HTR-8/SVneo (cell line): ENCODE measurements around the gene GPATCH2L.
A peak's percentile ranks its signal among the peaks of the same experiment; 100 is the strongest.

Source experiments
- DNase-seq: peaks from one replicate; pipeline ENCODE4 v3.0.0; 2011; ENCODE audit warnings: low spot score, mixed read lengths; ENCODE audit not compliant: insufficient read length
- FAIRE-seq: peaks from 2 replicates; lab custom pipeline; 2011; peaks lifted over from hg19 to GRCh38; lab: Jason Lieb, UNC

The GPATCH2L gene

GRCh38 chr14:76151398-76152332 lies at the start of gene GPATCH2L:
Gene GPATCH2L (plus strand): TSS chr14:76151922. CDS start chr14:76154364, 2,442 bp downstream.
- peak; percentile 100 for DNase-seq
- peak; percentile 100 for FAIRE-seq

- peak; percentile 87 for FAIRE-seq
- DNase-seq = no peak
Observed at GRCh38 chr14:76104802-76105355, 46.8 kb upstream of the GPATCH2L start.

- DNase-seq (no peak), FAIRE-seq (peak; percentile 44)
Observed at GRCh38 chr14:76106188-76106587, 45.5 kb upstream of the GPATCH2L start.

- FAIRE-seq = peak; percentile 13
- no peak for DNase-seq
Observed at GRCh38 chr14:76109087-76109880, 42.4 kb upstream of the GPATCH2L start.

GRCh38 chr14:76112889-76113624 lies 38.7 kb upstream of the GPATCH2L start:
- DNase-seq = no peak
- FAIRE-seq = peak; percentile 59

GRCh38 chr14:76113691-76114090 lies 38.0 kb upstream of the GPATCH2L start:
- DNase-seq = no peak
- FAIRE-seq = no peak

GRCh38 chr14:76115010-76115422 lies 36.7 kb upstream of the GPATCH2L start:
- no peak for DNase-seq
- FAIRE-seq = no peak

GRCh38 chr14:76117789-76118484 lies 33.8 kb upstream of the GPATCH2L start:
- FAIRE-seq = no peak
- DNase-seq = no peak

GRCh38 chr14:76118594-76118993 lies 33.1 kb upstream of the GPATCH2L start:
- DNase-seq (no peak), FAIRE-seq (peak; percentile 4)

- DNase-seq = no peak
- peak; percentile 71 for FAIRE-seq
Observed at GRCh38 chr14:76121089-76121748, 30.5 kb upstream of the GPATCH2L start.

GRCh38 chr14:76123426-76124225 lies 28.1 kb upstream of the GPATCH2L start:
- no peak for DNase-seq
- peak; percentile 60 for FAIRE-seq

- peak; percentile 57 for FAIRE-seq
Observed at GRCh38 chr14:76125511-76125910, 26.2 kb upstream of the GPATCH2L start.

GRCh38 chr14:76126076-76126475 lies 25.6 kb upstream of the GPATCH2L start:
- no peak for FAIRE-seq
- no peak for DNase-seq

More at GRCh38 chr14:76125511-76125910, 26.2 kb upstream of the GPATCH2L start:
- no peak for DNase-seq

GRCh38 chr14:76129851-76130576 lies 21.7 kb upstream of the GPATCH2L start:
- no peak for FAIRE-seq

GRCh38 chr14:76131071-76131965 lies 20.4 kb upstream of the GPATCH2L start:
- FAIRE-seq (peak; percentile 68), DNase-seq (no peak)

More at GRCh38 chr14:76129851-76130576, 21.7 kb upstream of the GPATCH2L start:
- DNase-seq = no peak

- FAIRE-seq = no peak
- DNase-seq = peak; percentile 67
Observed at GRCh38 chr14:76133103-76133502, 18.6 kb upstream of the GPATCH2L start.
